GM18519 (cell line): ENCODE data around the gene ARFRP1.

Experiments
- ATAC-seq: cut with Tn5 transposase; IDR thresholded peaks from one replicate; pipeline ENCODE4 v1.9.1; 2021; ENCODE audit warnings: mild to moderate bottlenecking, moderate library complexity; ENCODE audit not compliant: unreplicated experiment, low FRiP score

Gene ARFRP1

GRCh38 chr20:63744158-63744557 is 36.4 kb upstream of the ARFRP1 start:
- no peak for ATAC-seq

- ATAC-seq = no peak
Observed at GRCh38 chr20:63743210-63743970, 35.6 kb upstream of the ARFRP1 start.

DNA sequence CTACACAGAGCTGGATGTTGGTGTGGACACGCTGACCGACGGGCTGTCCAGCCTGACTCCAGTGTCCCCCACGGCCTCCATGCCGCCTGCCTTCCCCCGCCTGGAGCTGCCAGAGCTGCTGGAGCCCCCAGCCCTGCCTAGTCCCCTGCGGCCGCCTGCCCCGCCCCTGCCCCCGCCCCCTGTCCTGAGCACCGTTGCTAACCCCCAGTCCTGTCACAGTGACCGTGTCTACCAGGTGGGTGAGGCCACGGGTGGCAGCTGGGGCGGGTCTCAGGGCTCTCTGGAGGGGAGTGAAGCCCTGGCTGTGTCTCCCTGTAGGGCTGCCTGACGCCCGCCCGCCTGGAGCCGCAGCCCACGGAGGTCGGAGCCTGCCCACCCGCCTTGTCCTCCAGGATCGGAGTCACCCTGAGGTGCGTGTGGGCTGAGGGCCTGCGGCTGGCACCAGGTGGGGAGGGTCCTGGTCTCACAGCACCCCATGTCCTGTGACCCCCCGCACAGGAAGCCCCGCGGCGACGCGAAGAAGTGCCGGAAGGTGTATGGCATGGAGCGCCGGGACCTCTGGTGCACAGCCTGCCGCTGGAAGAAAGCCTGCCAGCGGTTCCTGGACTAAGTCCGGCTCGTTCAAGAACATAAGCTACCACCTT is 34.7 kb upstream of the ARFRP1 start:
- no peak for ATAC-seq

GRCh38 chr20:63741676-63742380 is 34.1 kb upstream of the ARFRP1 start:
- ATAC-seq = no peak

GRCh38 chr20:63741354-63741675 is 33.5 kb upstream of the ARFRP1 start:
- no peak for ATAC-seq

- no peak for ATAC-seq
Observed at GRCh38 chr20:63740627-63741353, 33.0 kb upstream of the ARFRP1 start.

DNA sequence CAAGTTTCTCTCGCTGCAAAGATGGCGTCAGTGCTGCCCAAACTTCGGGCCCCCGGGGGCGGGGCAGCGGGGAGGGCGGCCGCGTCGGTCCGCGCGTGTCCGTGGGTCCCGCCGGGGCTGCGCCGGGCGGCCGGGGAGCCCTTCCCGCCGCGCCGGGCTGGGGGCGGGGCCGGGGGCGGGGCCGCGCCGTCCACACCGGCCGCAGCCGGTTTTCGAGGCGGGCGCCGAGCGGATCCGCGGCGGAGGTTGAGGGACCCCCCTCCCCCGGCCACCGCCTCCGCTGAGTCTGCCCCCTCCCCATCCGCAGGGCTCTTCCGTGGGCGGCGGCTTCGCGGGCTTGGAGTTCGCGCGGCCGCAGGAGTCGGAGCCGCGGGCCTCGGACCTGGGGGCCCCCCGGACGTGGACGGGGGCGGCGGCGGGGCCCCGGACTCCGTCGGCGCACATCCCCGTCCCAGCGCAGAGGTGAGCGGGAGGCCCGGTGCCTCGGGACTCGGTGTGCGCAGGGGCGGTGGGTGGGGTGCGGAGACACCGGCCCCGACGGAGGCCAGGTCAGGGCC is 32.4 kb upstream of the ARFRP1 start:
- no peak for ATAC-seq

DNA sequence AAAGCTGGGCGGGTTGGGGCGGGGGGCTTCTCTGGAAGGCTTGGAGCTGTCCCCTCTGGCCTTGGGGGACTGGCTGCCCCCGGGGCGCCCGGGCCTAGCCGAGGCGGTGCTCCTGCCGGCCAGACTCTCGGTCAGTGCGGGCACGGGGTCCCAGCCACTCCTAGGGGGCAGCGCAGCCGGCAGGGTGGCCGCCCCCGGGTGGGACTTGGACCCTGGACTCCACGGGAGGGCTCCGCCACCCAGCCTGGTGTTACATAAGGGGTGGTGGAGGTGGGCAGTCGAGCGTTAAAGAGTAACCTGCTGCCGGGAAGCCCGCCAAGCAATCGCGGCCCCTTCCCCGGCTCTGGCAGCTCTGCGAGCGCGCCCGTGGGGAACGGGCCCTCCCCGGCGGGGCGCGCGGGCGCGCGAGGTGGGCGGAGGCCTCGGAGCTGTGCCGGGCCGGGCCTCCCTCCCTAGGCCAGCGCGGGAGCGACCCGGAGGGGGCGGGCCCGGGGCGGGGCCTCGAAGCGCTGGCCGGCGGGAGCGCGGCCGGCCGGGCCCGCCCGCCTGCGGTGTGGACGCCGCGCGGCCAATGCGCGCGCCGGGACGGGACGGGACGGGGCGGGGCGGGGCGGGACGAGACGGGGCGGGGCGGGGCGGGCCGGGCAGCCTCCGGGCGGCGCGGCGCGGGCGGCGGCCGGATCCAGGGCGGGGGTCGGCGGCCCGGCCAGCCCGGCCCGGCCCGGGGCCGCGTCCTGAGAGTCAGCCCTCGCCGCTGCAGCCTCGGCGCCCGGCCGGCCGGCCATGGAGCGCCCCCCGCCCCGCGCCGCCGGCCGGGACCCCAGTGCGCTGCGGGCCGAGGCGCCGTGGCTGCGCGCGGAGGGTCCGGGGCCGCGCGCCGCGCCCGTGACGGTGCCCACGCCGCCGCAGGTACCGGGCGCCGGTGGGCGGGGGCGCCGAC is 31.6 kb upstream of the ARFRP1 start, which contains the start of gene SLC2A4RG:
TSS of gene SLC2A4RG (plus strand) at position 647 of the 940 bp plus-strand sequence. CDS start at position 784, 137 bp downstream.
- ATAC-seq = no peak

DNA sequence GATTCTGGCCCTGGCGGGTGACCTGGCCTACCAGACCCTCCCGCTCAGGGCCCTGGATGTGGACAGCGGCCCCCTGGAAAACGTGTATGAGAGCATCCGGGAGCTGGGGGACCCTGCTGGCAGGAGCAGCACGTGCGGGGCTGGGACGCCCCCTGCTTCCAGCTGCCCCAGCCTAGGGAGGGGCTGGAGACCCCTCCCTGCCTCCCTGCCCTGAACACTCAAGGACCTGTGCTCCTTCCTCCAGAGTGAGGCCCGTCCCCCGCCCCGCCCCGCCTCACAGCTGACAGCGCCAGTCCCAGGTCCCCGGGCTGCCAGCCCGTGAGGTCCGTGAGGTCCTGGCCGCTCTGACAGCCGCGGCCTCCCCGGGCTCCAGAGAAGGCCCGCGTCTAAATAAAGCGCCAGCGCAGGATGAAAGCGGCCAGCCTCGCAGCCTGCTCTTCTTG is 30.9 kb upstream of the ARFRP1 start:
- no peak for ATAC-seq

- no peak for ATAC-seq
Observed at GRCh38 chr20:63737945-63738686, 30.3 kb upstream of the ARFRP1 start.

- ATAC-seq = no peak
Observed at GRCh38 chr20:63737695-63737944, 29.8 kb upstream of the ARFRP1 start.

DNA sequence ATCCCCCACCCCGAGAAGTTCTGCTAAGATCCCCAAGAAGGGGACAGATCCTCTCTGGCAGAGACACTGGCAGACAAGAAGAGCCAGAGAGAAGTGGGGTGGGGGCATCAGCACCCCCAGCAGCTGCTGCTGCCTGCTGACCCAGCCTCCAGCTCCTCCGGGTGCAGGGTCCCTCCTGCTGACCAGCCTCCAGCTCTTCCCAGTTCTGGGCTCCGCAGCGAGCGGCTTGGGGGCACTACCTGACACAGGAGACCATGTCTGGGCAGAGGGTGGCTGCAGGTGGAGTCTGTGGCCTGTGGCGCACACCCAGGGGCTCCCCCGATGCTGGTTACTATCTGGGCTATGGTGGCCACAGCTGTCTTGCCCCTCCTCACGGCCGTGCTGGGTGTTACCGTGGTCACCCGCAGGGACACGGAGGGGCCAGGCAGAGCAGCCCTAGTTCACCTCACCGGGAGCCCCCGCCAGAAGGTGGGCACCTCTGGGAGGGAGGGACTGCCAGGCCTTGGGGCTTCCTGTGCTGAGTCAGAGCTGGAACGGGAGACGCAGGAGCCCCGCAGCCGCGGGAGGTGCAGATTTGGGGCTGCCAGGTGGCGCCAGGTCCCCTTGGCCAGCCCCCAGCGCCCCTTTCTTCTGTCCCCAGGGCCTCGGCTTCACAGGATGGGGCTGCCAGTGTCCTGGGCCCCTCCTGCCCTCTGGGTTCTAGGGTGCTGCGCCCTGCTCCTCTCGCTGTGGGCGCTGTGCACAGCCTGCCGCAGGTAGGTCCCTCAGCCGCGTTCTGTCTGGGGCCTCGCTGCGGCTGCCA is 29.3 kb upstream of the ARFRP1 start:
- ATAC-seq = no peak

DNA sequence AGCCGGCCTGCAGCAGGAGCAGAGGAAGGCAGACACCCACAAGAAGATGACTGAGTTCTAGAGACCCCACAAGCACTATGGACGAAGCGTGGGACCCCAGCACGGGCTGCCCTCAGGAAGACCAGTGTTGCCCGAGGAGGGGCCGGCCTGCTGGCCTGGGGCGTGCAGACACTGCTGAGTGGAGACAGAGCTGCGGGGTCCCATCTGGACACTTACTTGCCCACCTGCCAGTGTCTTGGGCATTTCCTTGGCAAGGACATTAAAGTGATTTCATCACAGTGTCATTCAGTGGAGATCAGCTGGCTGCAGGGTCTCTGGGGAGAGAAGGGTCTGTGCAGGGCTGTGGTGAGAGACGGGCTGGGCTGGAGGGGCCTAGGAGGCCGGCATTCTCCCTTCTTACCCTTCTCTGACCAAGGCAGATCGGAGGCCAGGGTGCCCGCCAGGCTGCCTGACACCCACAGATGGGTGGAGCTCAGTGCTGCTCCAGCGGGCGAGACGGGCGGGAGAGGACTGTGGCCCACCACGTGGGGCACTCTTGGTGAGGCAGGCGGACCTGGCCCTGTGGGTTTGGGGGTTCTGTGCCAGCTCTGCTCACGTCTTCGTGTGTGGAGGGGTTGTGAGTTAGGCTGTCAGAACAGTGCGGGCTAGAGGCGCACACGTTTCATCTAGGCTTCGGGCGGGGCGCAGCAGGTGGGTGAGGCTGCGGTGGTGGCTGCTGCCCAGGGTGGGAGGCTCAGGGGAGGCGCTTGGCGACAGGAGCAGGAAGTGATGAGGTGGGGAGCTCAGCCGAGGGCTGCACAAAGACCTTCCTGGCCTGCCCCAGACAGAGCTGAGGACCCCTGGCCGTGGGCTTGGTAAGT is 28.3 kb upstream of the ARFRP1 start, which contains the start of gene LIME1:
TSS of gene LIME1 (plus strand) at position 806 of the 860 bp plus-strand sequence. CDS start 886 bp downstream, outside the sequence.
- ATAC-seq = no peak

DNA sequence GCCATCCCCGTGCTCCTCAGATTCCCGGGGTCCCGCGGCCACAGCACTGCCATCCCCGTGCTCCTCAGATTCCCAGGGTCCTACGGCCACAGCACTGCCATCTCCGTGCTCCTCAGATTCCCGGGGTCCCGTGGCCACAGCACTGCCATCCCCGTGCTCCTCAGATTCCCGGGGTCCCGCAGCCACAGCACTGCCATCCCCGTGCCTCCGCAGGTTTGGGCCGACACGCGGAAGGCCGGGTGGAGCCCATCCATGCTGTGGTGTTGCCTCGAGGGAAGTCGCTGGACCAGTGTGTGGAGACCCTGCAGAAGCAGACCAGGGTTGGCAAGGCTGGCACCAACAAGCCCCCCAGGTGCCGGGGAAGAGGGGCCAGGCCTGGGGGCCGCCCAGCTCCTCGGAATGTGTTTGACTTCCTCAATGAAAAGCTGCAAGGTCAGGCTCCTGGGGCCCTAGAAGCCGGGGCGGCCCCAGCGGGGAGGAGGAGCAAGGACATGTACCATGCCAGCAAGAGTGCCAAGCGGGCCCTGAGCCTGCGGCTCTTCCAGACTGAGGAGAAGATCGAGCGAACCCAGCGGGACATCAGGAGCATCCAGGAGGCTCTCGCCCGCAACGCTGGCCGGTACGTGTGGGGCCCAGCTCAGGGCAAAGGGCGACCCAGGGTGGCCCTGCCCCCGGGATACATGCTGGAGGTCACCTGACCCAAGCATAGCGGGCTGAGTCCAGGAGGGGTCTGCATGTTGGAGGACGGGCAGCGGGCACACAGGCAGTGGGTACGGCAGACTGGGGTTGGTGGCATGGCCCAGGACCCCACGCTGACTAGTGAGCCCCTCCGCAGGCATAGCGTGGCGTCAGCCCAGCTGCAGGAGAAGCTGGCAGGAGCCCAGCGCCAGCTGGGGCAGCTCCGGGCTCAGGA is 27.4 kb upstream of the ARFRP1 start:
- no peak for ATAC-seq

- ATAC-seq = no peak
Observed at GRCh38 chr20:63734111-63734945, 26.6 kb upstream of the ARFRP1 start.
